COLO668 (cell line): Measurements from ENCODE around the gene LHX4.

Experiments
- DNase-seq: peaks from one replicate; lab custom pipeline; 2025; ENCODE audit not compliant: unreplicated experiment; lab: John Stamatoyannopoulos, UW

The LHX4 gene

DNA sequence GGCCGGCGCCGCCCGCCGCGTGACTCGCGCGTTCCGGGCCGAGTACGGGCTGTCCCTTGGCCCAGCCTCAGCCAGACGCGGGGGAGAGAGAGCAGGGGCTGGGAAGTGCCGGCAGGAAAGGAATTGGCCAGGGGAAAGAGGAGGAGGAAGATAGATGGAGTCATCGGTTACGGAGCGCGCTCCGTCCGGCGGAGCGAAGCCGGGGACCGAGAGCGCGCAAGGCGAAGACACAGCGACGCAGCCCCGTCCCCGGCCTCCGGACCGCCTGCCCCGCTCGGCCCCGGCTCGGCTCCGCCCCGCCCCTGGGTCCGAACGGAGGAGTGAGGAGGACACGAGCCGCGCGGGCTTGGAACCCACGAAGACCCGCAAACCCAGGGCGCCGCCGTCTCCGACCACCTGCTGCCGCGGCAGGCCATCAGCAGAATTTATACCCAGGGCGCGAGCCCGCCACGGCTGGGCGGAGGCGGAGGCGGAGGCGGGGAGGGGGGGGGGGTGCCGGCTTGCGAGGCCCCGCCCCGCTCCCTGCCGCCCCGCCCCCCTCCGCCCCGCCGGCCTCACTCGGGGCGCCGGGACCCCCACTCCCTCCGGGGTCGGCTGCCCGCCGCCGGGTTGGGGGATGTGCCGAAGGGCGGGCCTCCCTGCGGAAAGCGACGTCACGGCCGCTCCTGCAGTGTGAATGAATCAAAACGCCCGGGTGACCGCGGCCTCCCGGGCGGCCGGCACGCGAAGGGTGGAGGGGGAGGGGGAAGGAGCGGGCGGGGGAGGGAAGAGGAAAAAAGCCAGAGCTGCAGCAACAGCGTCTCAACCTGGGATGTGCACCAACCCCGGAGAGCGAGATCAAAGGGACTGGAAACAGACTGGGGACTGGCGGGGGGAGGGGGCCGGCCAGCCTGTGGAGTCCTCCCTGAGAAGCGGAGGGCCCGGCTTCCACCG is at the start of gene LHX4:
TSS of gene LHX4 (plus strand) at position 782 of the 933 bp plus-strand sequence. CDS start 266 bp downstream, outside the sequence.
- DNase-seq: peak; percentile 66

DNA sequence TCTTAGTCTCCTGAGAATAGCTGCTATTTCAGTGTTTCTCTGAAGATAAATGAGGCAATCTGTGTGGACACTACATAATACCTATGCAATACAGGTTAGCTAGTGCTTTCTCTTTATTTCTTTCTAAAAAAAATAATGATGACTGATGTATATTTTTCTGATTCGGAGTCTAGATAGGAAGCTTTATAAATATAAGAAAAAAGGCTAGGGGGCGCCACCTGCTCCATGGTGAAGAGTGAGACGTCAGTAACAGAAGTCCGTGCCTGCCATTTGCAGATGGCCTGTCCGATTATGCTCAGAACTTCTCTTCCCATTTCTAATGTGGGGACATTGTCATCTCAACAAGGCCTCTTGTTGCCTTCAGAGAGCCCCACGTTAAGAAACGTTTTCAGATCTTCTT is 49.0 kb upstream of the LHX4 start:
- DNase-seq: peak; percentile 34

DNA sequence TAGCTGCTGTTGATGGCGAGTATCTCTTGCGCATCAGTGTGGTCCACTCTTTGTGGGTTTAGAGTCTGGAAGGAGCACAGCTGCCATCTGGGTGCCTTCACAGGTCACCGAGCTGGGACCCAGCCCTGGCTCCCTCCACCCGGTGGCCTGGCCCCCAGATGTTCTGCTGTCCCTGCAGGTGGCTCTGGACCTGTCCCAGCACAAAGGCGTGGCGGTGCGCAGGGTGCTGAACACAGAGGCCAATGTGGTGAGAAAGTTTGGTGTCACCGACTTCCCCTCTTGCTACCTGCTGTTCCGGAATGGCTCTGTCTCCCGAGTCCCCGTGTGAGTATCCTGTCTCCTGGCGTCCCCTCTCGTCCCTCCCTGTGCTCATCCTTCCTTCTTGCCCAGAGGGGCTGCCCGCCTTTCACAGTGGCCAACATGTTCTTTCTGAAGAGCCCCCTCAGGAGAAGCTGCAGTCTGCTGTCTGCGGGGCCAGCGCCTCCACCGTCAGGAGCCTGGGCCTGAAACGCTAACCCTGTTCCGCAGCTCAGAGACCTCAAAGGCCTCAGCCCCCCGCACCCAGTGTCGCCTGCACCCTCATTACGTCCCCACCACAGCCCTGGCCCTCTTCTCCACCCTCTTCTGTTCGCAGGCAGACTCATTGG is 47.9 kb upstream of the LHX4 start:
- DNase-seq: no peak

DNA sequence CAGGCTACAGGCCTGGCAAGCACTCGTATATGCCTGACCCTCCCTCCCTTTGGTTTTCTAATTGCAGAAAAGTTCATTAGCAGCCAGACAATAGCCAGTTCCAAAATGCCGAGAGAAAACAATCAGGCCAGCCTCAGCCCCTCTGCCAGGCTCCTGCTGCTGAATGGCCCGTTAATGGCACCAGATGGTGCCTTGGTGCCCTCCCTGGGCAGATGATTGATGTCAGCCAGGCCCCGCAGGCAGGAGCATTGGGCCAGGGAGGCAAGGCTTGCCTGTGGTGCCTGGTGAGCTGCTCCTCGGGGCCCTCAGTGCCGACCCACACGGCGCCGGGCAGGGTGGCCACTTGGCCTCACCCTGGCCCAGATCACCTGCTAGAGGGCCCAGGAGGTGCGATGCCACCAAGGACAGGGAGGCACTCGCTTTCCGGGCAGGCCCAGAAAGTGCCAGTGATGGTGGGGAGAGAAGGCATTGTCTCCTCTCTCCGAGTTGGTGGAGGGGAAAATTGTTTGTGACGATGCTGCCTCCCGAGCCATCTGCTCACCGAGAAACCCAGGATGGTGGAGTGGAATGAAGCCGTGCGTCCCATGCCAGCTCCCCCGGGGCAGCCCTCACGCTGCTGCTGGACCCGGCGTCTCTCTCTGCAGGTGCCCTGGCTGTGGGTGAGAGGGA is 47.3 kb upstream of the LHX4 start:
- no peak for DNase-seq

DNA sequence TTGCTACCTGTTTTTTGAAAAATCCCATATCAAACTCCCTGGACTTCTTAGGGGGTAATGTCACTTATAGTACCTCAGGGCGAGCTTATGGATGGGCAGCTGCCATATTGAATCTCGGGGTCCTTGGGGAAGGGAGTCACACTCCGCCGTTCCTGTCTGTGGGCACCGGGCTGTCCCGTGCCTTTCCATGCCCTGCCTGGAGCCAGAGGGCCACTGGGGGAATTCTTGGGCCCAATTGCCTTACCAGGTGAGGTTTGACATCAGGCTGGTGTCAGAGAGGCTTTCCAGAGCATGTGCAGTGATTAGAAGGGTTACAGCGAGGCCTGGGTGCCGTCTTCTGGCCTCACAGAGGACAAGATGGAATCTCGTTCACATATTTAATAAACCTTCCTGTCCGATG is 46.6 kb upstream of the LHX4 start:
- no peak for DNase-seq

DNA sequence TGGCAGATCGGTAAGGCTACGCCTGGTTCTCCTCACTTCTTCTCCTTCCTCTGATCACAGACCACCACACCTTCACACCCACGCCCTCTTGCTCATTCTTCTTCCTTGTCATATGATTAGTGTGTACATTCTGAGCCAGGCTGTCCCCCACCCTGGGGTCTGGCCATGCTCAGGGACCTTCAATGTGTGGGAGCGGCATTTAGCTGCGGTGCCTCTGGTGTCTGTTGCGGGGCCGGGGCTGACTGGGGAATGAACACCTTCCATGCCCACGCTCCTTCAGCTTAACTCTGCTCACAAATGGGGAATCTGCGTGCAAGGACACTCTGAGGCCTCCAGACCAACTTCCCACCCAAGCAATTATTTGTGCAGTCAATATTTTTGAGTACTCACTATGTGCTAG is 46.0 kb upstream of the LHX4 start:
- no peak for DNase-seq

DNA sequence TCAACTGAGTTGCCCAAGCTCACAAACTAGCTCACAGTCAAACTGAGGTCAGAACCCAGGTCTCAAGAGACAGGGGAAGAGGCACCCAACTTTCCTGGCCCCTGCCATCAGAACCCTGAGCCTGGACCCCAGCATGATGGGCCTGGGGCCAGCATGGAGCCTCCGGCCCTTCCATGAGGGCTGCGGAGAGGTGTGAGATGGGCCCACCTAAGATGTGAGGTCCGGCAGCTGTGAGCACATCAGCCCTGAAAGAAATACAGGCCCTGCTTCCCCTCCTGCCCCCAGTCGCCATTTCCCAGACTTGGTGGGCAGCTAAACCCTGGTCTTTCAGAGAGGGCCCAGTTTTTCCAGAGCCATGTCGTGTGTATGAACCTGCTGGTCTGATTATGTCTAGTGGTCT is 44.8 kb upstream of the LHX4 start:
- no peak for DNase-seq

DNA sequence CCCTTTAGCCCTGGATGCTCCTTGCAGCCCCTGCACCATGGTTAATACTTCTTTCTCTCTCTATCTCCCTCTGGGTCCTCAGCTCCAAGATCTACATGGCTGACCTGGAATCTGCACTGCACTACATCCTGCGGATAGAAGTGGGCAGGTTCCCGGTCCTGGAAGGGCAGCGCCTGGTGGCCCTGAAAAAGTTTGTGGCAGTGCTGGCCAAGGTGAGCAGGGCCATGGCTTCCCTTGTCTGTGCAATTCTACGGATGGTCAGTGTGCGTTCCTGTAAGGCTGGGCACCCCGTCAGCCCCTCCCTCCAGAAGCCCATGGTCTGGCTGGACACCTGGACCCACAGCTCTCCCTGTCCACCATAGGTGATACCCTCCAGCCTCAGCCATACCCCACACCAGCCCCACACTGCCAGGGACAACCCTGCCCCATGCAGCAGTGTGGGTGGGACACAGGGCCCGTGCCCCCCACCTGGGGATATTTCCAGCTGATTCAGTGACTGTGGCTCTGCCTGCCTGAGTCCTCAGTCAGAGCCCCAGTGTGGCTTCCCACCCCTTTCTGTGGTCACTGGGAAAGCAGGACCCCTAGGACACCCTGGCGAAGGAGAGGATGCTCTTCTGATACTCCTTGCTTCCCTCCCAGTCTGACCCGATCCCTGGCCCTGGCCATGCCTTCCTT is 44.0 kb upstream of the LHX4 start:
- no peak for DNase-seq

DNA sequence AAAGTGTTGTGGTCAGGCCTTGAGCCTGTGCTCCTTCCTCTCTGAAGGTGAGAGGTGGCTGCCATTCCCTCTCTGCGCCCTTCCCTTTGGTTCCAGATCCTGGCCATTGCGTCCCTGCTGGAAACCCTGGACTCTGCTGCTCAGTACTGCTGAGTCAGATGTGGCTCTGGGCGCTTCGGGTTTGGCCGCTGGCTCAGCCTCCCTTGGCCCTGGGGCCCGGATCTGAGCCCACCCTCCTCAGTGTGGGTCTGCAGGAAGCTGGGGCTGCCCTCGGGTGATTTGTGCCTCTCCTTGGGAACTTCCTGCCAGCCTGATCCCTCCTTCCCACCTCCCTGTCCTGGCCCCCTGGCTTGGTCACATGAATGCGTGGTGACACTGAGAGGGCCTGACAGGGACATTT is 43.2 kb upstream of the LHX4 start:
- no peak for DNase-seq

DNA sequence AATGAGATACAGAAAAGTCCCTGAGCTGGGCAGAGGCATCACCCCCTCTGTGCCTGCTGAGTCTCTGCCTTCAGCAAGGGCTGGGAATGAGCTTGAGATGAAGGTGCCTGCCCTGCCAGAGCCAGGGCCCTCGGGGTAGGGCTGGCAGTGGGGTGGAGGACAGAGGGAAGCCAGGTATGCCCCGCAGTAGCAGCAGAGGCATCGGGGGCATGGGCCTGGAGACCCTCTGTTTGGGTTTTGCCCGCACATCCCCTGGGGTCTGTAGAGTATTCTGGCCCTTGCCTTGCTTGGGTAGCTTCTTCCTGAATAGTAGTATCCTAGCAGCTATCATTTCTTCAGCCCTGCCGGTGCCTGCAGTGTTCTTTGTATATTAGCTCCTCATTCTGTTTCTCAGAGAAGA is 42.4 kb upstream of the LHX4 start:
- no peak for DNase-seq

DNA sequence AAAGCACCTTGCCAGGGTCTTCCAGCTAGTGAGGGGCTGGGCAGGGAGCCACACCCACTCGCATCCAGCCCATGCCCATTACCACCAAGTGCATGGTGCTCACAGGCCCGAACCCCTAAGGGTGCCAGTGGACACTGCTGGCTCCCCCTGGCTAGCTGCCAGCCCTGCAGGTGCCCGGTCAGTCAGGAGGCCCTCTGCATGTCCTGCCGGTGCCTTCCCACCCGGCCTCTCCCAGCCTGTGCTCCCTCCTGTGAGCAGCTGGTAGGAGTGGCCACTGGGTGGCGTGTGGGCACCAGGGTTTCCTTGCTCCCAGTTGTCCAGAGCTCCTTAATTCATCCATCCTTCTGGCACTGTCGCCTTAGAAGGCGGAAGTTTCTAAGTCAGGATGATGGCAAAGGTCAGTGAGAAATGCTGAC is 42.0 kb upstream of the LHX4 start:
- DNase-seq: peak; percentile 69

DNA sequence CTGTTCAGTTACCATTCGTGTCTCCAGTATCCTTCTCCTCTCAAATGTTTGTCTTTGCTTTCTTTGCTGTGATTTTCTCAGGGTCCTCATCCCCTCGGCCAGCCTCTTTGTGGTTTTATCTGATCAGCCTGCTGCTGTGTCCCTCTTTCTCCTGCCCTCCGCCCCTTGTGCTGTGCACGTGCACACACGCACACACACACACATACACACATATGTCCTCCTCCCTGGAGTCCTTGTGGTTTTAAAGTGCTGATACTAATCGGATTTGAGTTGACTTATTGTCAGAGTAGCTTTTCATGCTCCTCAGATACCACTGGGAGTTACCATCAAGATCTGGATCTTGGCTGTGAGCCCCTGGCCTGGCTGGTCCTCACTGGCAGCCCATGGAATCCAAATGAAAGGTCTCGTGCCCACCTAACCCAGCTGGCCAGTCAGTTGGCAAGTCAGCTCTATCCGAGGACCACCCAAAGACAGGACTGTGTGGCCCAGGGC is 41.3 kb upstream of the LHX4 start:
- no peak for DNase-seq

DNA sequence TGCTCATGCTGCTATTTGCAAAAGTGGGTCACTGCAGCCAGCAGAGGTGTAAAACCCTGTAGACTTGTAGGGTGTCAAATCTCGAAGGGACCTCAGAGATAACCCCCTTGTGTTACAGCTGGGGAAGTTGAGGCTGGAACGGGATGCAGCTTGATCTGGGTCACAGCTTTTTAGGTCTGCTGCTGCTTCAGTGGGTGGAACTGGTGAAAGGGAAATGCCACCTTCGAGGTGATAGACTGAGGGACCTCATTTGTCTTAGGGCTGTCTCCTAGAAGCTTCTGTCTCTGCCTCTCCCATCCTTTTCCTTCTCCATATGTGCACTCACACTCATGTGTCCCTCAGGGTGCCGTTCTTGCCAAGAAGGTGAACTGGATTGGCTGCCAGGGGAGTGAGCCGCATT is 40.0 kb upstream of the LHX4 start:
- no peak for DNase-seq

DNA sequence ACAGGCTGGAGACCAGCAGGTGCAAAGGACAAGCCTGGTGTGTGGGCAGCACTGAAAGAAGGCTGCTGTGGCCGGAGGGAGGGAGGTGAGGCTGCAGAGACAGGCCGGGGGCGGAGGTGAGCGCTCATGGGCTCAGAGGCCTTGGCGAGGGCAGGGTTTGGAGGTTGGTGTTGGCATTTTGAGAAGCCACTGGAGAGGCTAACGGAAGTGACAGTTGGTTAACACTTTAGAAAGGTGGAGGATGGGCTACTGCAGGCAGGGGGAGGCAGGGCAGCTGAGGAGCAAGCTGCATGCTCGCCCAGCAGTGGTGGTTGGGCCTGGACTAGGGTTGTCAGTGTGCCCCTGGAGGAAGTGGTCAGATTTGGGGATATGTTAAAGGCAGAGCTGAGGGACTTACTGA is 37.9 kb upstream of the LHX4 start:
- no peak for DNase-seq

DNA sequence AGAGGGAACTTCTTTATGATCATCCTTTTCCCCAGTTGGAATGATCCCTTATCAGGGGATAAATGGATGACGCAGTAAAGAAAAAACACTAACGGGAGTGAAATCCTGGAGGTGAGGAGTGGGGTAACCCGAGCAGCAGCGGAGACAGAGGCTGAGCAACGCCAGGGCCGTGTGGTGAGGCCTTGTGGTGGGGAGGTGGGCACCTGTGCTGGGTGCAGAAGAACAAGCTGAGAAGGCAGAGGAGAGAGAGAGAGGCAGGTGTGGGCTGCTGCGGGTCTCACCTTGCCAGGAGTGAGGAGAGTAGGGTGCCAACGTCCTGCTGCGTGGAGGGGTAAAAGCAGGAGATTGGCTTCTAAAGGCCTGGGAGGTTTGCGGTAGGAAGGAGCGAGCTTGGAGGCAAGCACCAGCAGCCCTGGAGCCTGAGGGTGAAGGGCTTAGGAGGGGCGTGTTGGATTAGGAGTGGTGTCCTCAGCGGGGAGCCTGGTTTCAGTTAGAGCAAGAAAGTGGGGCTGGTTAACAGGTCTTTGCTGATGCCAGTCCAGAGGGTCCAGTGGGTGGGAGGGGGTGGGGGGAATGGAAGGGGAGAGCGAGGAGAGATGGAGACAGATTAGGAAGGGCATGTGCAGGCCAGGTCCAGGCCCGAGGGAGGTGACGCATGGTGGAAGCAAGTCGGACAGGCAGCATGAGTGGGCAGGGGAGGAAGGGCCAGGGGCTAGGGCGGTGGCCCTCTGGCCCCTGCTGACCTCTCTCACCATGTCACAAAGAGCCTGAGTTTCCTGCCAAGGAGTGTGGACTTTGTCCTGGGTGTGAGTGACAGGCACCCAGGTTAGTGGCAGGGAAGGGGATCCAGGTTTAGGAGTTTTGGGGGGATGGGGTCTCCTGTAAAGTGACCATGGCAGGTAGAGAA is 36.7 kb upstream of the LHX4 start:
- no peak for DNase-seq

DNA sequence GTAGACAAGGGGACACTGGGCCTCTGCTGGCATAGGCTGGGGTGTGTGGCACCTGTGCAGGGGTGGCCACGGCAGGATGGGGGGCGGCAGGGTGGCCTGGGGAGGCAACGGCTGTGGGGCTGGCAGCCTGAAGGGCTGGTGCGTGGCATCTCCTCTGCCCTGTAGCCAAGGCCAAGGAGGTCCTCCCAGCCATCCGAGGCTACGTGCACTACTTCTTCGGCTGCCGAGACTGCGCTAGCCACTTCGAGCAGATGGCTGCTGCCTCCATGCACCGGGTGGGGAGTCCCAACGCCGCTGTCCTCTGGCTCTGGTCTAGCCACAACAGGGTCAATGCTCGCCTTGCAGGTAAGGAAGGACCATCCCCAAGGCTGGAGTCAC is 36.0 kb upstream of the LHX4 start:
- DNase-seq: no peak

DNA sequence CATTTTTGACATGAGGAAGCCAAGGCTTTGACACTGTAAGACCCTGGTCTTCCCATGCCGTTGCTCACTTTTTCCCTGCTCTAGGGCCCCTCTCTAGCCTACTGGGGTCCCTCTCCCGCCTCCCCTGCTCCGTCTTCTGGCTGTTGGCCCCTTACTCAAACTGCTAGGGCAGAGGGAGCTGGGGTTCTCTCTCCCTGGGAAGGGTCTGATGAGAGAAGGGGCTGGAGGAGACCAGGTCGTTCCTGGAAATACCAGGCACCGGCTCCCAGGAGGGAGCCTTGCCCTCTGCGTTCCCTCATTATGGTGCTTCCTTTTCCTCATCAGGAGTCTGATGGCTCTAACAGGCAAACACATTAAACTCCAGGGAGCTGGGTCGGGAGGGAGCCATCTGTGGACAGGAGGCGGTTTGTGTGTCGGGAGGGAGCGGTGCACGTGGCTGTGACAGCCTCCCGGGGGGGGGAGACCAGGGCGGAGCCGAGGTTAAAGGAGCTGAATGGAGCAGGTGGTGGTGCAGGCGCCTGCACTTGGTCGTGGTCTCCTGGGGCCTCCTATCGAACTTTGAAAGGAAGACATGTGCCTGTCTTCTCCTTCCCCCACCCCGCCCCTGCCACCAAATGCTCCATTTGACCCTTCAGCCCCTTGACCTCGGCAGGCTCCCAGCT is 35.4 kb upstream of the LHX4 start:
- no peak for DNase-seq

DNA sequence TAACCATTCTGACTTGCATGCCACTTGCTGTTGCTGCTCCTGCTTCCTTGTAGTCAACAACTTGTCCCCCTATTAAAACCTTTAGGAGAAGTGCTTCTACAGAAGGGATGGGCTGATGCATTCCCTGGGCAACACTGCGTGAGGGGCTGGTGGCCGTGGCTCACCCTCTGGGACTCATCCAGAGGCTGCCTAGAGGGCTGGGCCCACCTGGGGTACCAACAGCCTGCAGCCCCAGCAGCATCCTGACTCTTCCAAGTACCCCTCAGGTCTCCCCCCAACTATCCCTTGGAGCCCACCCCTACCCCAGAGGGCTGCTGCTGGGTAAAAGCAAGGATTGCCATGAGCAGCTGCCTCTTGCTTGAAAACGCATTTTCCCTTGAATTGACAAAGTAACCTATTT is 34.7 kb upstream of the LHX4 start:
- DNase-seq: no peak

DNA sequence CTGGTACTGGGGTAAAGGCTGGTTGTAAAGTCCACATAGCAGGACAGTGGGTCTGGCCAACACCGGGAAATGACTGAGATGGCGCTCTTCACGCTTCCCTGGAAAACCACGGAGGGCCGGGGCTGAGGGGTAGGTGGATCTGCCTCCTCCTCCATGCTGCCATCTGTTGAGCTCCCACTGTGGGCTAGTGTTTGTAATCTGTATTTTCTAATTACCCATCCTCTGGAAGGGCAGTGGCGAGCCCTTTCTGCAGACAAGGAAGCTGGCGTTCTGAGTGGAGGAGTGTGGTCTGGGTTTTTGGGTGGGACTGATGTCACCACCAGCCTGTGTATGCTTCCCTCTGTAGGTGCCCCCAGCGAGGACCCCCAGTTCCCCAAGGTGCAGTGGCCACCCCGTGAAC is 34.1 kb upstream of the LHX4 start:
- DNase-seq: no peak
